GM12864 (cell line): ENCODE measurements around the gene TCF7L2.

Experiments
- DNase-seq: peaks from one replicate; pipeline ENCODE4 v3.0.0-alpha.2; 2011; ENCODE audit warnings: low read depth
- H3K4me3 ChIP-seq: 2 replicates; pipeline ENCODE4 v1.5.1; 2011; ENCODE audit warnings: mild to moderate bottlenecking, low read depth, low read length, control low read depth
- CTCF ChIP-seq: IDR thresholded peaks from 2 replicates; pipeline ENCODE4 v1.5.1; 2011; ENCODE audit warnings: low read depth, mild to moderate bottlenecking, moderate library complexity, low read length, control low read depth, inconsistent platforms; ENCODE audit errors: missing control alignments

The TCF7L2 gene

GRCh38 chr10:112990271-112990670 lies 40.2 kb downstream of the TCF7L2 start:
- no peak for TF ChIP-seq CTCF
- no peak overlapping the region for H3K4me3 ChIP-seq
- DNase-seq, result no peak

GRCh38 chr10:112991888-112992491 lies 41.9 kb downstream of the TCF7L2 start:
- H3K4me3 ChIP-seq, result no peak overlapping the region
- no peak for TF ChIP-seq CTCF
- DNase-seq, result no peak

GRCh38 chr10:112996462-112996861 lies 46.4 kb downstream of the TCF7L2 start:
- no peak for DNase-seq
- H3K4me3 ChIP-seq, result no peak overlapping the region
- no peak for TF ChIP-seq CTCF

- TF ChIP-seq CTCF, result no peak
- no peak overlapping the region for H3K4me3 ChIP-seq
- no peak for DNase-seq
Observed at GRCh38 chr10:112999102-112999501, 49.1 kb downstream of the TCF7L2 start.

GRCh38 chr10:113000442-113000841 lies 50.4 kb downstream of the TCF7L2 start:
- no peak for DNase-seq
- H3K4me3 ChIP-seq, result no peak overlapping the region
- no peak for TF ChIP-seq CTCF

GRCh38 chr10:113000876-113001598 lies 51.0 kb downstream of the TCF7L2 start:
- no peak for TF ChIP-seq CTCF
- H3K4me3 ChIP-seq, result no peak overlapping the region
- DNase-seq, result no peak
